Measurements from ENCODE around the gene ADARB1.

The ADARB1 gene

GRCh38 chr21:45241357-45241756 lies 167.0 kb downstream of the ADARB1 start:
- no peak for DNase-seq

DNA sequence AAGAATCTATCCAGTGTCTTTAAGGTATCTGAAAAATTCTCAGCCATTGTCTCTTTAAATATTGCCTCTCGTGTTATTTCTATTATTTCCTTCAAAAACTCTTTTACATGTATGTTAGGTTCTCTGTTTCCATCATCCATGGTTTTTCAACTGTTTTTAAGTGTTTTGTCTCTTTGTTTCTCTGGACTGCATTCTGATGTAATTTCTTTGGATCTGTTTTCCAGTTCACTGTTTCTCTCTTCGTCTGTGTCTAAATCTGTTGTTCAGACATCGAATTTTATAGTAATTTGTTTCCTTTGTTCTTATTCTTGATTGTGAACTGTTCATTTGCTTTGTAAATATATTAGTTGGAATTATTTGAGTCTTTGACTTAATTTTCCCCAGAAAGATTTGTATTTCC lies 169.2 kb downstream of the ADARB1 start:
- DNase-seq = no peak

GRCh38 chr21:45244799-45245340 lies 170.5 kb downstream of the ADARB1 start:
- no peak for DNase-seq

GRCh38 chr21:45246386-45247320 lies 172.3 kb downstream of the ADARB1 start:
- DNase-seq = no peak

GRCh38 chr21:45248301-45248892 lies 174.0 kb downstream of the ADARB1 start:
- DNase-seq = no peak

DNA sequence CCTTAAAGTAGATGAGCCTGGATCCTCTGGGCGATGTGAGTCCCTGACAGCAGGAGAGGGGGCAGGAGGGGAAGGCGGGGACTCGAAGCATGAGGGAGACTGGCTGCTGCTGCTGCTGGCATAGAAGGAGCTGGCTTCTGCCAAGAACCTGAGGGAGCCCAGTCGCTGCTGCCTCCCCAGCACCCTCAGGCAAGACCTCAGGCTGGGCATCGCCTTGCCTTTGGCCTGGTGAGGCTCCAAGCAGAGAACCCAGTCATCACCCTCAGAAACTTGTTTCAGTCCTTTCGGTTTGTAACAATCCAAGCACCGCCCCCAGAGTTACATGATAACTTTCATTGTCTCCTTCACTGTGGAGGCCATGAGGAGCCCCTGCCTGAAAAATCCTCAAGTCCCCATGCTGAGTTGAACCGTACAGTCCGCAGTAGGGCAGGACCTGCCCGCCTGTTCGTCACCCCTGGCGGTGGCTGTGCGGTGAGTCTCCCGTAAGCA lies 174.6 kb downstream of the ADARB1 start:
- DNase-seq = no peak

DNA sequence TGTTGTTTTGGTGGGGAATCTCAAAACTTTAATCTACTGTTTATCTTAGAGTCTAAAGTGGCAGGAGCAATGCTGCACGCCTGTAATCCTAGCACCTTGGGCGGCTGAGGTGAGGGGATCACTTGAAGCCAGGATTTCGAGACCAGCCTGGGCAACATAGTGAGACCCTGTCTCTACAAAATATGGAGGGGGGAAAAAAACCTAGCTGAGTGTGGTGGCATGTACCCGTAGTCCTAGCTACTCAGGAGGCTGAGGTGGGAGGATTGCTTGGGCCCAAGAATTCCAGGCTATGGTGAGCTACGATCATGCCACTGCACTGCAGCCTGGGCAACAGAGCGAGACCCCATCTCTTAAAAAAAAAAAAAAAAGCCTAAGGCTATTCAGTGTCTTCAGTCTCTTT lies 175.2 kb downstream of the ADARB1 start:
- DNase-seq = no peak

DNA sequence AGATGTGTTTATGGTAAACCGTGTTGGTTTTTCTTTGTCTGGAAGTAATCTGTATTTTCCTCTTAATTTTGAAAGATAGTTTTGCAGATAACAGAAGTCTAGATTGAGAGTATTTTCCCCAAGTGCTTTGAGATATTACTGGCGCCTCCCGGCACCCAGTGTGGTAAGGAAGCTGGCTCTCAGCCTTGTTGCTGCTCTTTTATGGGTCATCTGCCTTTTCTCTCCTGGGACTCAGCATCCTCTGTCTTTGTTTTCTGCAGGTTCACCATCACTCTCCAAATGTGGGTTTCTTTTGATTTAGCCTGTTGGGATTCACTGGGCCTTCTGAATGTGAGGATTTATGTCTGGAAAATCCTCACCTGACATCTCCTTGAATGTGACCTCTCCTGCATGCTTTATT lies 175.9 kb downstream of the ADARB1 start:
- no peak for DNase-seq

- DNase-seq = no peak
Measured at GRCh38 chr21:45250914-45251634, 176.7 kb downstream of the ADARB1 start.

- DNase-seq = no peak
Measured at GRCh38 chr21:45251635-45252447, 177.5 kb downstream of the ADARB1 start.

DNA sequence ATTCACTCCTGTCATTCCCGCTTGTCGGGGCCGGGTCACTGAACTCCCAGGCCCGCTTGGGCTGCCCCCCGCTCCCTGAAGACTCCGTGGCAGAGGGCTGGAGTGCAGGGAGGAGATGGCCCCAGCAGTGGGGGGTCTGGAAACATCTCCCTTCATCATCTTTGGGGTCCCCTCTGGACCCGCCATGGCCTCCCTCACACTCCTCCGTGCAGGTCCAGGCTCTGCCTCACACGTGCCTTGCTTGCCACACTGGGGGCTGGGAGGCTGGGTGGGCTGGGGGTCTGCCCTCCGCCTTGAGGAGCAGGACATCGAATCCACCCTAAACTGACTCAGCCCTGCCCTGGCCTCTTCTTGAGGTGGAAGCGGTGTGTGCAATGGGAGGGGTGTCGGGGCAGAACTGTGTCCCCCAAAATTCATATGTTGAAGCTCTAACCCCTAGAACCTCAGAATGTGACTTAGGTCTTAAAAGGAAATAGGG lies 178.1 kb downstream of the ADARB1 start:
- DNase-seq = no peak

DNA sequence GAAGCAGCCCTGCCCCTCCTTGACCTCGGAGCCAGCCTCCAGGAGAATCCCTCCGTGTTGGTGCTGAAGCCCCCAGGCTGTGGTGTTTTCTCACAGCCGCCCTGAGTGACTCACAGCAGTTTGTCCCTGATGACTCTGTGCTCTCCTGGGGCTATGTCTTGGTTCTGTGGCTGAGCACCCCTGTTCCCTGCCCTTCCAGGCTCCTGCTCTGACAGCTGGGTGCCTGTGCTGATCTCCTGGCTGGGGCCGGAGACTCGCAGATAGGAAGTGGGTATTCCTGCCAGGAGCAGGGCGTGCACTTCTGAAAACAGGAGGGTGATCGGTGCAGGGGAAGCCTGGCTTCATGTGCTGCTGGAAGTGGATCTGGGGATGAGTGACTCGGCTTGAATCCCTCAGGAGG lies 178.8 kb downstream of the ADARB1 start:
- no peak for DNase-seq

DNA sequence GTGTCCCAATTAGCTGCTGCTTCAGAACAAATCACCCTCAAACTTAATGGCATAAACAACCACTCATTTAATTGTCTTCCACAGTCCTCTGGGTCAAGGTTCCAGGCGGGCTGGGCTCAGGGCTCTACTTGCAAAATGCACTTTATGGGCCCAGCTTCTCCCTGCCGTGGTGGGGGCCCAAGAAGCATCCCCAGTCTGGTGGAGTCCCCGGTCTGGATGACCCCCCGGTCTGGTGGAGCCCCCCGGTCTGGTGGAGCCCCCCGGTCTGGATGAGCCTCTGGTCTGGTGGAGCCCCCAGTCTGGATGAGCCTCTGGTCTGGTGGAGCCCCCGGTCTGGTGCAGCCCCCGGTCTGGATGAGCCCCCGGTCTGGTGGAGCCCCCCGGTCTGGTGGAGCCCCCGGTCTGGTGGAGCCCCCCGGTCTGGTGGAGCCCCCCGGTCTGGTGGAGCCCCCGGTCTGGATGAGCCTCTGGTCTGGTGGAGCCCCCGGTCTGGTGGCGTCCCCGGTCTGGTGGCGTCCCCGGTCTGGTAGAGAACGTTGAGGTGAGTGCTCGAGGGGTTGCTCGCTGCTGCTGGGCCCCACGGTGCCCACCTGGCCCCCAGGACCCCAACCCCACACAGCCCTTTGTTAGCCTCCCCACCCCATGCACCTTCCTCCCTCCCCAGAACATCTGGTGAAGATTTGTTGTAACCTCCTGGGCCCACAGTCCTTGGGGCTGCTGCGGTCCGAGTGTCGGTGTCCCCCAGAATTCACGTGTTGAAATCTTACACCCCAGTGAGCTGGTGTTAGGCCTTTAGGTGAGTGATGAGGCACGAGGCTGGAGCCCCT lies 179.5 kb downstream of the ADARB1 start:
- no peak for DNase-seq

DNA sequence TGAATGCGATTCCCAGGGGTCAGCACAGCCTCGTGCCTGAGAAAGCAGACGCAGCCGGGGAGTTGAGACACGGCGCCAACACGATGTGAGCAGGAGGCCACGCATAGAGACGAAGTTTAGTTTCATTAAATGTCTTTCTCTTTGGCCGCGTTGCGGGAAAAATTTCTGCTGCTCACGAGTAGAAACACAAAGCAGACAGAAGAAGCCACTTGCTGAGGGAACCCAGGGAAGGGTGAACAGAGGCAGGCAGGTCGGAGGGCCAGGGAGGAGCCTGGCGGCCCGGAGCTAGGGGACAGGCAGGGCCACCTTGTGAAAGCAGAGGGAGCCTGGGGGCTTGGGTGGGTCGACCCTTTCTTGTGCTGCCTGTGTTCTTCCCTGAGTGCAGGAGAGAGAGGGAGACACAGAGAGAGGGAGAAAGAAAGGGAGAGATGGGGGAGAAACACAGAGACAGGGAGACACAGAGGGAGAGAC lies 180.1 kb downstream of the ADARB1 start:
- no peak for DNase-seq

- DNase-seq = no peak
Measured at GRCh38 chr21:45255381-45256020, 181.1 kb downstream of the ADARB1 start.

DNA sequence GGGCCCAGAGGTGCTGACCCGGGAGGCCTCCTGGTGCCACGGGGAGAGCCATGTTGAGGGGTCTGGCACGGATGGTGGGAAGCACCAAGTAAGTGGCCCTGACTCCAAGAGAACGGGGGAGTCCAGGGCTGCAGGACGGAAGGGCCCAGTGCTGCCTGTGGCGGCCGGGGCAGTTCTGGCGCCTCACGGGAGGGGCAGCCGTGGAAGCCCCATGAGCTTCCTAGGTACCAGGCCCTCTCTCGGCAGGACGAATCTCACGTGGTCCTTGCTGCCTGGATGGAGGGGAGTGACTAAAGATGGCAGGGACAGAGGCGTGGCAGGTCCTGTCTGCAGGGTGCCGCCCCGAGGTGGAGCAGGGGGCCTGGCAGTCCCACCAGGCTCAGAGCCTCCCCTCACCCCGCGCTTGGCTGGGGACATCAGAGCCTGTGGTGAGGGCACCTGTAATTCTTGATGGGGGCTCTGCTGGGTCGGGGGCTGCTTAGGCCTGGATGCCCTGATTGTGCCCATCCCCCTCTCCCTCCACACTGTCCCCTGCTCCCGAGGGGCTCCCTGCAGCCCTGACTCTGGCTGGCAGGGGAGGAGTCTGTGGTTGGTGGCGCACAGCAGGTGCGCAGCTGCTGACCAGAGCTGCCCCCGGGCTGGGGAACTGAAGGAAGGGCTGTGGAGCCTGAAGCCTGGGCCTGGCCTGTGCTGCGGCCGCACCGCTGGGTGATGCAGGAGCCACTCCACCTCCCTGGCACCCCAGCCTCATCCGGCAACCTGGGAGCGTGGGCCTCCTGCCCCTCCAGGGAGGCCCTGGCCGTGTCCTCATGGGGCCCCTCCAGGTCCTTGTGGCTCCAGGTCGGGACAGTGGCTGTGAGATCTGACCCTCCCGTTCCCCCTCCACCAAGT lies 181.9 kb downstream of the ADARB1 start:
- DNase-seq = no peak

- peak; percentile 10 for DNase-seq
Measured at GRCh38 chr21:45256912-45257672, 182.7 kb downstream of the ADARB1 start.

- no peak for DNase-seq
Measured at GRCh38 chr21:45257673-45258341, 183.4 kb downstream of the ADARB1 start.

Data from KG1 (cell line).